Ovary (tissue), 9 donors: ENCODE measurements around the gene DNAJC1. TPM values are rescaled to one million over a fixed set of nuclear protein-coding genes. Genes with fewer than 3 reads are reported as not detected.

ENCODE experiments used
- DNase-seq, 5 donors: peaks; one replicate each; pipeline ENCODE4 v3.0.0-alpha.2; 2019 to 2020
- H3K27ac ChIP-seq, 2 donors: fragments of 200-600 bp; one replicate each; pipeline versions ENCODE4 v1.5.1 to v1.8.0; 2019 to 2022
- H3K27me3 ChIP-seq: fragments of 200-600 bp; one replicate; pipeline ENCODE4 v1.8.0; 2022
- H3K36me3 ChIP-seq: fragments of 200-600 bp; sonication (generic); one replicate; pipeline ENCODE4 v1.5.1; 2019
- H3K4me1 ChIP-seq: one replicate; pipeline ENCODE4 v1.8.1; 2013; ENCODE audit warnings: mild to moderate bottlenecking, moderate library complexity; ENCODE audit not compliant: insufficient read depth
- H3K4me3 ChIP-seq: fragments of 200-600 bp; sonication (generic); one replicate; pipeline ENCODE4 v1.5.1; 2017
- H3K9me3 ChIP-seq, 2 donors: fragments of 200-600 bp in 1 of 2; sonication (generic) in 1 of 2; one replicate each; pipeline versions ENCODE4 v1.5.1 to v1.8.1; 2013 to 2019; ENCODE audit warnings: mild to moderate bottlenecking in 1 of 2, moderate library complexity in 1 of 2
- EP300 ChIP-seq: sonication (generic); formaldehyde crosslinking; IDR thresholded peaks from one replicate; pipeline ENCODE4 v1.6.1; 2017; ENCODE audit warnings: antibody characterized with exemption
- POLR2A ChIP-seq: fragments of 450-650 bp; IDR thresholded peaks from one replicate; pipeline ENCODE4 v1.6.1; 2017; ENCODE audit warnings: antibody characterized with exemption, mild to moderate bottlenecking, moderate library complexity
- WGBS, 3 donors: extraction: QIAGEN DNeasy Blood & Tissue Kit in 1 of 3; methylation state at CpG; one replicate each; pipeline versions ENCODE4 v1.1.5 to v1.1.7; 2013 to 2017; 5-methylcytosine and 5-hydroxymethylcytosine counted together
- intact Hi-C, 4 donors: fragments of 100-400 bp; cut with DNase I; formaldehyde crosslinking; loops; one replicate each; pipeline versions ENCODE4 v1.11.0 to v1.15.1; 2022 to 2023
- polyA plus RNA-seq, 2 donors: library from polyadenylated mRNA; stranded (reverse); fragments of 200-250 nt in 1 of 2; fragments of 350-450 nt in 1 of 2; fragmentation: Illumina TruSeq in 1 of 2; extraction: RNeasy Lipid Tissue Mini Kit (QIAGEN cat#74804) in 1 of 2; gene quantifications; one replicate each; pipeline ENCODE4 v1.2.3, GENCODE V29; 2013 to 2014
- total RNA-seq, 7 donors: library from RNA; depleted of rRNA in 2 of 7; stranded (reverse); fragments of >200 nt in 2 of 7; fragmentation: NEBNext Ultra II Directional in 3 of 7; extraction: Animal tissue kit (Norgen Biotek cat#: 25700) in 3 of 7; gene quantifications; one replicate each; pipeline versions ENCODE4 v1.1.0 to v1.2.4, GENCODE V29; 2016 to 2023
- TF ChIP-seq, protein P1 (sequence below), 3 donors: fragments of 450-650 bp in 2 of 3; fragments of 200-600 bp in 1 of 3; IDR thresholded peaks; one replicate each; pipeline versions ENCODE4 v1.5.1 to v1.8.0; 2016 to 2022; ENCODE audit warnings: antibody characterized with exemption in 3 of 3, mild to moderate bottlenecking in 1 of 3
- donor health status: DM: no; HTN: no; CAD: no; lungs with moderate emphysema.
- donor health status: DM: no; HTN: no; CAD: no.
- donor health status: Bipolar disorder and iron deficiency.
- donor health status: DM: yes; HTN: yes; CAD: no.
- donor health status: DM: no; HTN: no; CAD: no.
- donor health status: DM: yes; HTN: yes; CAD: no.

The DNAJC1 gene
- total and polyA plus RNA-seq, 9 donors, result 18.8 to 62.7 (median 21.0) TPM

DNA sequence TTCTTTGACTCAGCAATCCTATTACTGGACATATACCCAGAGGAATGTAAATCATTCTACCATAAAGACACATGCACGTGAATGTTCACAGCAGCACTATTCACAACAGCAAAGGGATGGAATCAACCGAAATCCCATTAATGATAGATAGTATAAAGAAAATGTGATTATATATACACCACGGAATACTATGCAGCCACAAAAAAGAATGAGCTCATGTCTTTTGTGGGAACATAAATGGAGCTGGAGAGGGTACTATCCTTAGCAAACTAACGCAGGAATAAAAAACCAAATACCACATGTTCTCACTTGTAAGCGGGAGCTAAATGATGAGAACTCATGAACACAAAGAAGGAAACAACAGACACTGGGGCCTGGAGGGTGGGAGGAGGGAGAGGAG lies 201.9 kb downstream of the DNAJC1 start:
- 98 to 99% (median 98%) methylated on average over 5 of the region's 5 CpGs for WGBS, 3 donors
- DNase-seq, result no peak
- H3K27ac ChIP-seq, result no peak overlapping the region
- no peaks in the 10 kb centered on the region for H3K36me3 ChIP-seq
- no peak for TF ChIP-seq POLR2A
- no peak for TF ChIP-seq EP300
- TF ChIP-seq, protein P1, sequence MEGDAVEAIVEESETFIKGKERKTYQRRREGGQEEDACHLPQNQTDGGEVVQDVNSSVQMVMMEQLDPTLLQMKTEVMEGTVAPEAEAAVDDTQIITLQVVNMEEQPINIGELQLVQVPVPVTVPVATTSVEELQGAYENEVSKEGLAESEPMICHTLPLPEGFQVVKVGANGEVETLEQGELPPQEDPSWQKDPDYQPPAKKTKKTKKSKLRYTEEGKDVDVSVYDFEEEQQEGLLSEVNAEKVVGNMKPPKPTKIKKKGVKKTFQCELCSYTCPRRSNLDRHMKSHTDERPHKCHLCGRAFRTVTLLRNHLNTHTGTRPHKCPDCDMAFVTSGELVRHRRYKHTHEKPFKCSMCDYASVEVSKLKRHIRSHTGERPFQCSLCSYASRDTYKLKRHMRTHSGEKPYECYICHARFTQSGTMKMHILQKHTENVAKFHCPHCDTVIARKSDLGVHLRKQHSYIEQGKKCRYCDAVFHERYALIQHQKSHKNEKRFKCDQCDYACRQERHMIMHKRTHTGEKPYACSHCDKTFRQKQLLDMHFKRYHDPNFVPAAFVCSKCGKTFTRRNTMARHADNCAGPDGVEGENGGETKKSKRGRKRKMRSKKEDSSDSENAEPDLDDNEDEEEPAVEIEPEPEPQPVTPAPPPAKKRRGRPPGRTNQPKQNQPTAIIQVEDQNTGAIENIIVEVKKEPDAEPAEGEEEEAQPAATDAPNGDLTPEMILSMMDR (IDR thresholded peaks at IDR 0.05), result no peak
- H3K4me1 ChIP-seq, result no peaks in the 10 kb centered on the region
- no peaks in the 10 kb centered on the region for H3K9me3 ChIP-seq
- H3K27me3 ChIP-seq, result no peaks in the 10 kb centered on the region
- no peak overlapping the region for H3K4me3 ChIP-seq
- intact Hi-C loops, result no loop called here

DNA sequence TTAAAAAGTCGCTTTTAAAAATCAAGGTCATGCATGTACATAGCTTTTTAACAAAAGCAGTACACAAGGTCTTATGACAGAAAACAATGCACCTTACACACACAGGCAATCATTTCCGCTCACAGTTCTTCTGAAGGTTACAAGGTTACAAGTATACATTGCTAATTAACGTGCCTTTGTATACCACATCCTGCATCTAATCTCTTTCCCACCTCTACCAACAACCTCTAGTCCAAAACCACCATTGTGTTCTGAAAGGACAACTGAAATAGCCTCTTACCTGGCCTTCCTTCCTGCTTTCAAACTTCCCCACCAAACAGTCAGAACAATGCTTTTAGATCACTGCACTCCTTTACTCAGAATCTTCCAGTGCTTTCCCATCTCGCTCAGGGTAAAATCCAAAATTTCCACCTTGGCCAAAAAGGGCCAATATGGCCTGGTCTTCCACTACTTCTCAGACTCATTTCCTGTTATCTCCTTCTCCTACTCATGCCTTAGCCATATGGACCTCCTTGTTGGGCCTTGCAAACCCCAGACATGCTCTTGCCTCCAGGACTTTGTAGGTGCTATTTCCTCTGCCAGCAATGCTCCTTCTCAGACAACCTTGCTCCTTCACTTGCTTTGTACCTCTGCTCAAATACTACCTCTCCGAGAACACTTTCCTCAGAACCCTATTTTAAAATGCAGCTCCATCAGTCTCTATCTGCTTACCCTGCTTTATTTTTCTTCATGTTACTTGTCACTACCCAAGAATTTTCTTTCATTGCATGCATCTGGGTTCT lies 205.4 kb downstream of the DNAJC1 start:
- TF ChIP-seq, protein P1 (IDR thresholded peaks at IDR 0.05), result no peak
- TF ChIP-seq POLR2A, result no peak
- TF ChIP-seq EP300, result no peak
- WGBS, 3 donors, result 92 to 94% (median 93%) methylated on average over 5 of the region's 5 CpGs
- no peaks in the 10 kb centered on the region for H3K9me3 ChIP-seq
- no peaks in the 10 kb centered on the region for H3K27me3 ChIP-seq
- H3K4me3 ChIP-seq, result no peak overlapping the region
- intact Hi-C loops, result no loop called here
- no peak for DNase-seq
- H3K36me3 ChIP-seq, result no peaks in the 10 kb centered on the region
- no peak overlapping the region for H3K27ac ChIP-seq
- H3K4me1 ChIP-seq, result no peaks in the 10 kb centered on the region

DNA sequence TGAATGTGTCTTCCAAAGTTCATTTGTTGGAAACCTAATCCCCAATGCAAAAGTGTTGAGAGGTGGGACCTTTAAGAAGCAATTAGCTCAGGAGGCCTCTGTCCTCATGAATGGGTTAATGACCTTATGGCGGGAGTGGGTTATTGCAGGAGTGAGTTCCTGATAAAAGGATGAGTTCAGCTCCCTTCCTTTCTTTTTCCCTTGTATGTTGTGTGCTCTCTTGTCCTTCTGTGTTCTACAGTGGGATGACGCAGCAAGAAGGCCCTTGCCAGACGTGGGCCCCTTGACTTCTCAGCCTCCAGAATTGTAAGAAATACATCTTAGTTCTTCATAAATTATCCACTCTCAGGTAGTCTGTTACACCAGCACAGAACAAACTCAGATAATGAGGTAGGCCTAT lies 206.0 kb downstream of the DNAJC1 start:
- TF ChIP-seq, protein P1 (IDR thresholded peaks at IDR 0.05), result no peak
- TF ChIP-seq EP300, result no peak
- no peak overlapping the region for H3K4me3 ChIP-seq
- H3K36me3 ChIP-seq, result no peaks in the 10 kb centered on the region
- 94 to 97% (median 96%) methylated on average over 3 of the region's 3 CpGs for WGBS, 3 donors
- H3K27me3 ChIP-seq, result no peaks in the 10 kb centered on the region
- H3K9me3 ChIP-seq, result no peaks in the 10 kb centered on the region
- intact Hi-C loops, result no loop called here
- no peaks in the 10 kb centered on the region for H3K4me1 ChIP-seq
- no peak for DNase-seq
- H3K27ac ChIP-seq, result no peak overlapping the region

DNA sequence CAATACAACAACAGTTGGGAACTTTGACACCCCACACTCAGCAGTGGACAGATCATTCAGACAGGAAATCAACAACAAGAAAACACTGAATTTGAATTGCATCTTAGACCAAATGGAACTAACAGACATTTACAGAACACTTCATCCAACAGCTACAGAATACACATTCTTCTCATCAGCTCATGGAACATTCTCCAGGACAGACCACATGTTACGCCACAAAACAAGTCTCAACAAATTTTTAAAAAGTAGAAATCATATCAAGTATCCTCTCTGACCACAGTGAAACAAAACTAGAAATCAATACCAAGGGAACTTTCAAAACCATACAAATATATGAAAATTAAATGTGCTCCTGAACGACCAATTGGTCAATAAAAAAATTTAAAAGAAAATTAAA lies 212.3 kb downstream of the DNAJC1 start:
- 93 to 98% (median 97%) methylated on average over 2 of the region's 2 CpGs for WGBS, 3 donors
- no peaks in the 10 kb centered on the region for H3K36me3 ChIP-seq
- no peak overlapping the region for H3K27ac ChIP-seq
- no peaks in the 10 kb centered on the region for H3K27me3 ChIP-seq
- TF ChIP-seq POLR2A (no peak), EP300 (no peak)
- TF ChIP-seq, protein P1 (IDR thresholded peaks at IDR 0.05), result no peak
- H3K4me3 ChIP-seq, result no peak overlapping the region
- intact Hi-C loops, result no loop called here
- no peaks in the 10 kb centered on the region for H3K4me1 ChIP-seq
- no peaks in the 10 kb centered on the region for H3K9me3 ChIP-seq
- DNase-seq, result no peak
